Activated CD4-positive, alpha-beta T cell treated with anti-CD3 and anti-CD28 coated beads, Interleukin-2, amount 50 U/mL, for 48 hours (primary cell): ENCODE data around the gene RPLP1.

Experiments used
- DNase-seq, 2 experiments: peaks; one replicate each; pipeline ENCODE4 v3.0.0-alpha.2; 2020

The RPLP1 gene

DNA sequence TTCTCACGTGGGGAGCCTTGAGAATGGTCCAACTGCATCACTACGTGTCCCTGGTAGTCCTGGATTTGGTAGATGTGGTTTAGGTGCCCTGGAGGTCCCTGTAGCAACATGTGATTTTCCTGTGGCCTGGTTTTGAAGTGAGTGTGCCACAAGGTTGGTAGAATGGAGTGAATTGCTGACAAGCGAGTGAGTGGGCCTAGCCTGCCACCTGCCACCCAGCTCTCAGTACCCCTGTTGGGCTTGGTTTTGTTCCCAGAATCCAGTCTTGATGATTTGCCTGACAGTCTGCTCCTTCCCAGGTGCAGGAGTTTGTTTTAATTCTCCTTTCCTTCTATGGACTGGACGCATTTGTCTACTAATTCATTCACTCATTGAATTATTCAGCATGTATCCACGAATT is 19.4 kb downstream of the RPLP1 start:
- DNase-seq = no peak

DNA sequence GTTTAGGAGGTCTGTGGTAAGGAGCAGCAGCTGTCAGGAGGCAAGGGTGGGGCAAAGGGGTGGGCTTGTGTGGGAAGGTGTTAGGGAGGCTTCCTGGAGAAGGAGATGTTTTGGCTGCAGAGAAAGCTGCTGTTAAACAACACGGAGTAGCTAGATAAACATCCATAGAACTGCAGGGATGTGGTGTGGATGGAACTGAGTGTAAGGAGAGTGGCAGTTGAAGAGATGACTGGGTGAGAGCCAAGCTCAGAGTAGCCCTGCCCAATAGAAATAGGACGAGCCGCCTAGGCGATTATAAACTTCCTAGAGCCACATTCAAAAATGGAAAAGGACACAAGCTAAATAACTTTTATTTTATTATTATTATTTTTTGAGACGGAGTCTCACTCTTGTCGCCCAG is 19.9 kb downstream of the RPLP1 start:
- DNase-seq = no peak

DNA sequence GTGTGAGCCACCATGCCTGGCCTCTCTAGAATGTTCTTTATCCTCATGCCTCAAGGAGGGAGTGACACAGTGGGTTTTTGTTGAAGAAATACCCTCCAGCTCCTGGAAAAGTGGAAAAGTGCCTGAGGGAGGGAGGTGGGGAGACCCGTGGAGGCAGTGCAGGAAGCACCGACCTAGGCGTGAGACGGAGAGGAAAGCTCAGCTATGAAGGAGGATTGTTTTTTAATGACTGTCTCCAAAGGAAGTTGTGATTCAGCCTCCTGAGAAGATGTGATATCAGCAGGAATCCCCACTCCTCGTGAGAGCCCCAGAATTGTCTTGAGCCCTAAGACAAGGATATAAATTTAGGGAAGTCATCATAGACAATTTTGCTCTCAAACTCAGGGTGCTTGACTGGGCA is 21.7 kb downstream of the RPLP1 start:
- no peak for DNase-seq

DNA sequence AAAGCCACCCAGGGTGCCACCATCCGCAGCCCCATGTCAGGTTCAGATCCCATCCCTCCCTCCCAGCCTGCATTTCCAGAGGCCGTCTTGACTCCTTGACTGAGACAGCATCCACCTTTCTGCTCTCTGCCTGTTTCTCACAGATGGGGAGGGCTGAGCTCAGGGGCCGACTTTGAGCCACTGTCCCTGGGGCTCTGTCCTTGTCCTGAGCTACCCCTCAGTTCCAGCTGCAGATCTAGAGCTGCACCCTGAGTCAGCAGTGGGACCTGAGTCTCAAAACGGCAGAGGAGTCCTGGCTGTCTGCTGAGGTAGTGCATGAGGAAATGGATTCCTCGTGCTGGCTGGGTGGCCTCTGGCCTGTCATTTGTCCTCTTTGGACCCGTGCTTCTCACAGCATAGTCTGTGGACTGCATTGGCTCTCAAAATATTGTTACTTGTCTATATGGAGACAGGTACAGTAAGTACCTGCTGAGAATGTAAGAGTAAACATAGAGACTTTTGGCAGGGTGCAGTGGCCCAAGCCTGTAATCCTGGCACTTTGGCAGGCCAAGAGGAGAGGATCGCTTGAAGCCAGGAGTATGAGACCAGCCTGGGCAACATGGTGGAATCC is 22.3 kb downstream of the RPLP1 start:
- no peak for DNase-seq

DNA sequence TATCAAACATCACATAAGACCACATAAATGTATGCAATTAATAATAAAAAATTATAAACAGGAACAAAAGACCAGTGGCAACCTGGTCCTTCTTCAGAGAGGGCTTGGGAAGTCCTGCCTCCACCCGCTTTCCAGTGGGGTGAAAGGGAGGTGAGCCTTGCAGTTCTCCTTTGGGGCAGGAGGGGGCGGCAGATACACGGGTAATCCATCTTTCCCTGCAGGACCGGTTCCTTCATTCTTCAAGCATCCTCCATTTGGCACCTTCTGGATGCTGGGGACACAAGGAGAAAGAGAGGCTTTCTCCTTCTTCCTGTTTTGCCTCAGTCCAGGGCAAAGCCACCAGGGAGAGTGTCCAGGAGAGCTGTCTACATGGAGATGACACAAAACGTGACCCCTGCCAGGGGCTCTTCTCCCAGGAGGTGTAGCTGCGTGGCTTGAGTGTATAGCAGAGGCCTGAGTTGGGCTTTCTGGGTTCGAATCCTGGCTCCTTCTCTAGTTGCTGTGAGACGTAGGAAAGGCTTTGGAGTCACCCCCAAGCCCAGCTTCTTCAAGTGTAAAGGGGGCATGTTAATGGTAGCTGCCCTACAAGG is 23.2 kb downstream of the RPLP1 start:
- peak; percentile 84 to 85 for DNase-seq

DNA sequence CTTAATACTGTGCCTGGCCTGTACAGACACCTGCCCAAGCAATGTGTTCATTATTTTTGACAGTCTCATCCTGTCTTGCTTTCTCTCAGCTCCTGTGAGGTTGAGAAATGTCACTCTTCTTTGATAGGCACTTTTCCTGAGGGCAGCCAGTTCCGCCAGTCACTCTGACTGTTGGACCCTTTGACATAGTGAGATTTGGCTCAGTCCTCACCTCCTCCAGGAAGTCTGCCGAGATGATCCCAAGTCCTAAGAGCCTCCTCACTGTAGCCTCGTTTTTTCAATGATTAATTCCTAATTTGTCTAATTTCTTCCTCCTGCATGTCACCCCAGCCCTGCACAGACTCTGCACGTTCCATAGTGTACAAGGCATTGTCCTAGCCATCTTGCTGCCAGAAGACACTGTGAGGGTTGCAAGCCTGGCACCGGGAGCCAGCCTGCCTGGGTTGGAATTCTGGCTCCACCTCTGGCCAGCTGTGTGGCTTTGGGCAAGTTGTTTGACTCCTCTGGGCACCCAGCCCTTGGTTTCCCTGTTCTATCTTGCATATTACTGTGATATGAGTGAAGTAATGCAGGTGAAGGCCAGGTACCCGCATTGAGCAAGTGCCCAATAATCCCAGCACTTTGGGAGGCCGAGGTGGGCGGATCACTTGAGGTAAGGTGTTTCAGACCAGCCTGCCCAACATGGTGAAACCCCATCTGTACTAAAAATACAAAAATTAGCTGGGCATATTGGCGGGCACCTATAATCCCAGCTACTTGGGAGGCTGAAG is 24.3 kb downstream of the RPLP1 start:
- no peak for DNase-seq

DNA sequence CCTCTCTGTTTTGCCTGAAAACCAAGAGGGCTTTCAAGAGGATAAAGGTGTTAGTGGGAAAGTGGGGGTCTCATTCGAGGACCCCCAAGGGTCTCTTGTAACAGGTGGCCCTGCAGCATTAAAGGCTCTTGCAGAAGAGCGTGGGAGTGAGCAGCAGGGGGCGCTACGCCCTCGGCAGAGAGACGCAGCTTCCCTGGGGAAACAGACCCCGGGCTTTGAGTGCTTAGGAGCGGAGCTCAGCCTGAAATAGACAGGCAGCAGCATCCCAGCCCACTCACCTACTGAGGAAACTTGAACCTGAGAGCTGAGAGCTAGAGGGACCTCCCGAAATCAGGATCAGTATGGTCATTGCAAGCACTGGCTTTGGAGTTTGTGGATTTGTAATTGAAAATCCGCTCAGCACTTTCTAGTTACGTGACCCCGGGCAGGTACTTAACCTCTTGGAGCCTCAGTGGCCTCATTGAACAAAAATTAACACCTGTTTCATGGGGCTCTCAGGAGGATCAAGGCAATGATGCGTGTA is 25.7 kb downstream of the RPLP1 start:
- DNase-seq = peak; percentile 55 to 61

DNA sequence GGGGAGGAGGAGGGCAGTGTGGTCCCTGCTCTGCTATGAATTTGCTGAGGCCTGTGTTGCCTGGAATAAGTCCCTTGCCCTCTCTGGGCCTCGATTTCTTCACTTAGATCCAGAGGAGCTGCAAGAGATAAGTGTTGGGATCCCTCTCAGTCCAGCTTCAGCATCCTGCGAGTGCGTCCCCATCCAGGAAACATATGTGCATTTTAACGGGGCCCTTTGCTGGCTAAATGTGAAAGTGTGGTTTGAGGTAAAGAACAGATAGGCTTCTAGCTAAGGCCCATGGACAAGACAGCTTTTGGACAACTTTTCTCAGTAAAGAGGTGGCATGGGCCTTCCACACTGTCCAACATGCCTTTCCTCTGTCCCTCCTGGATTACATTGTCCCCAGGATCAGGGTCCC is 26.5 kb downstream of the RPLP1 start:
- DNase-seq = no peak

DNA sequence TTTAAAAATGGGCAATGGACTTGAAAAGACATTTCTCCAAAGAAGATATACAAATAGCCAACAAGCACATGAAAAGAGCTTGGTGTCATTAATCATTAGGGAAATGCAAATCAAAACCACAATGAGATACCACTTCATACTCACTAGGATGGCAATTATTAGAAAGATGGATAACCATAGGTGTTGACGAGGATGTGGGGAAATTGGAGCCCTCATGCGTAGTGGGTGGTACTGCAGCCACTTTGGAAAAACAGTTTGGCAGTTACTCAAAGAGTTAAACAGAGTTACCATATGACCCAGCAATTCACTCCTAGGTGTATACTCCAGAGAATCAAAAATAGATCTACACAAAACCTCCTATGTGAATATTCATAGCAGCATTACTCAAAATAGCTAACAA is 27.4 kb downstream of the RPLP1 start:
- DNase-seq = no peak

DNA sequence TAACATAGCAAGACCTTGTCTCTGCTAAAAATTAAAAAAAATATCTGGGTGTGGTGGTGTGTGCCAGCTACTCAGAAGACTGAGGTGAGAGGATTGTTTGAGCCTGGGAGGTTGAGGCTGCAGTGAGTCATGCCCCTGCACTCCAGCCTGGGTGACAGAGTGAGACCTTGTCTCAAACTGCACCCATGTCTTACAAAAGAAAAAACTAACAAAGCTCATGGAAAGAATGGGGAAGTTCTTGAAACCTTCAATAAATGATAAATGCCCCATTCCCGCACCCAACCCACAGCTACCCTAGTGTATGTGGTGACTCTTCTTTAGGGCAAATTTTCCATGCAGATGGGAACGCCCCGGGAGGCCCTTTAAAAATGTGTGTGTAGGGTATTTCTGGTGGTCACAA is 28.3 kb downstream of the RPLP1 start:
- no peak for DNase-seq

DNA sequence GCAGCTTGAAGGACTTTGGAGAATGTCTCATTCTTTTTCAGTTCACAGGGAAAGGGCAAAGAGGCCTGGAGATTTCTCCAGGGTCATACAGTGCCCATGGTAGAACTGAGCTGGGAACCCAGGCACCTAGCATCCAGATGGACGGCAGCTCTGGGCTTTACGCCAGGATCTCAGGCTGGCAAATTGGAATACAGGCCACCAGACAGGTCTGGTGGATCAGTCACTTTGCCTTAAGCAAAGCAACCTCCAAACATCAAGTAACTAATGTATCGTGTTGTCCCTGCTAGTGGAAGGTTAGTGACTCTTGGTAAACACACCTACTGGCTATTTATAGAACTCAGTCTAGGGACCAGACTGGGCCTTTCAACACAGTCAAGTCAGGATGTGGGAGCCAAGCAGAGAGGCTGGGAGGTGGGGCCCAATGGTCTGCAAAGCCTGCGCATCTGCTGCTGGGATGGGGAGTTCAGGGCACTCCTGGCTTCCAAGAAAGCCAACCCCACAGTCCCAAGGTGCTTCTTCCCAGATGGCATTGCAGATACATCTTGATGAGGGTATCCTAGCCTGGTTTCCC is 30.2 kb downstream of the RPLP1 start:
- no peak for DNase-seq

DNA sequence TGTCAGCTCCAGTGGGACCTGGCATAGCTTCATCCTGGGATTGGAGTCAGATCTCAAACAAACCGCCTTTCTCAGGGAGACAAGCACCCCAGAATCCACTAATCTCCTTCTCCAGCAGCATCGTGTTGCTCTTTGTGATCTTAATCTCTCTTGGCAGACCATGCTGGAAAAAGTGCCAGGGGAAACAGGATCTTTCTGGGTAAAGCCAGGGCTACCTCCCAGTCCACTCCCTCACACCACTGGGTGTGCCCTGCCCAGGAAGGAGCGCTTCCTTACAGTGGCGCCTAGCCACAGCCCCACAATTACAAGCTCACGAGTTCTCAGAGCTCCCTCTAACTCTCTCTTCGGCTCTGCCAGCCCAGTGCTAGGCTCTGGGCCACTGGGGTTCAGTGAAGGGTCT is 32.2 kb downstream of the RPLP1 start:
- no peak for DNase-seq

DNA sequence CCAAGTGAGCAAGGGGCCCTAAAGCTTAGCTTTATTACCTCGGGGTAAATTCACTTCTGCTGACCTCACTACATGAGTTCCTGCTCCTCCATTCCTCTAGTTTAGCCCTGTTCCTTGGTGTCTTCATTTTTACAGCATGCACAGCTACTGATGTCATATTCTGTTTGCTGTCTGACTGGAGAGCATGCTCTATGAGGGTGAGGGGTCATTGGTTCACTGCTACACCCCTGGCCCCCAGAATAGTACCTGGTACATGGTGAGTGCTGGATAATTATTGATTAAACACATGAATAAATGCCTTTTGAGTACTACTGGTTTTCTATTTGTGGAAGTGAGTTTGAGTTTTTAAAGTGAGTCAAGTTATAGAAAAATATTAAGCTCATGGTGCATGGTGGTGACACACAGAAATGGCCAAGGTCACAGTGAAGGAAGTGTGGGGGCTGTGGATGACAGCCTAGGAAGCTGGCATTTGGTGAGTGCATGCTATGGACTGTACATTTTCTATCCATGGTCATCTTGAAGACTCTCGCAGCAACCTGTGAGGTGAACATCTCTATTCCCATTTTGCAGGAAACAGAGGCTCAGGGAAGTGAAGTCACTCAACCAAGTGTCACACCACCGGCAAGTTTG is 34.0 kb downstream of the RPLP1 start:
- DNase-seq = no peak

DNA sequence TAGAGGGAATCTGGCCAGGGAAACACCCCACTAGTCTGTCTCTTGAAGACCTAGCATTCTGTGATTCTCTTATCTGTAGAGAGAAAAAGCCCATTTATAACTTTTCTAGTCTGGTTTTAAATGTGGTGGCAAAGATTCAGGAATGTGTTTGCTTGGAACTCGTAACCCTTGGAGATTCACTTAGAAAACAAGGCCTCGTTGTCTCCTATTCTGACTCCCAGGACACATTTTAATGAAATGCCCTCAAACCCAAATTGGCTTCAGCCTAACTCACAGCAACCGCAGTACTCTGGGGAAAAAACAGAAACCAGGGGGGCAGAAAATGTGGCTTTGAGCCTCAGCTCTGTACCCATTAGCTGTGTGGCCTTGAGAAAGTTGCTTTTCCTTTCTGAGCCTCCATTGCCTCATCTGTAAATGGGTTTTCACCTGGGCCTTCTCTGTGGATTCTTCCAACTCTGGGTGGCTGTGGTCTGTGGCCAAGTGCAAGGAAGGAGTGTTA is 36.5 kb downstream of the RPLP1 start:
- DNase-seq = no peak

DNA sequence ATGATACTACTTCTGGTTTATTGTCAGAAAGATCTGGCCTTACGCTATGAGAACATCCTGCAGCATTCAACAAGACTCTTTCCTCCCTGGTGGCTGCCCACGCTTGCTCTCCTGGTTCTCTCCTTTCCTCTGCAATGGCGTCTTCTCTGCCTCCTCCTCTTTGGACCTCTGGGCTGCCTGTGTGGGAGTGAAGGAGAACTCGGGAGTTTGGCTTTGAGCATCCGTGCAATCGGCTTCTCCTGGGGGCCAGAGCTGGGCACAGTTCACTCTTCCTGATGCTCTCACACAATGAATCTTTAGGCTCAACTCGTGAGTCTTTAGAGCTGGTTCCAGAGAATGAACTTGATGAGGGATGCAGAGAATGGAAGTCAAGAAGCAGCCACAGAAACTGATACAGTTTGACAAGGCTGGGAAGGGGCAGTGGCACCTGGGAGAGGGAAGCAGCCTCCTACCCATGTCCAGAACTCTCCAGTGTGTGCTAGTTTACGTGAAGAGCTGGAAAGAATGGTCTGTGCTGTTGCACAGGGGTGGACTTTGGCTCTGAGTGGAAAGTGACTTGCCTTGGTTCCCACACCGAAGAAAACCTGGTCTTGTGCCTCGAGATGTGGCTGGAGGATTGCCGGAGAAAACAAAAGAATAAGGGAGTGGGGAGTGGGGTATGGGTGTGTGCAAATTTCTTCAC is 37.9 kb downstream of the RPLP1 start:
- DNase-seq = no peak

DNA sequence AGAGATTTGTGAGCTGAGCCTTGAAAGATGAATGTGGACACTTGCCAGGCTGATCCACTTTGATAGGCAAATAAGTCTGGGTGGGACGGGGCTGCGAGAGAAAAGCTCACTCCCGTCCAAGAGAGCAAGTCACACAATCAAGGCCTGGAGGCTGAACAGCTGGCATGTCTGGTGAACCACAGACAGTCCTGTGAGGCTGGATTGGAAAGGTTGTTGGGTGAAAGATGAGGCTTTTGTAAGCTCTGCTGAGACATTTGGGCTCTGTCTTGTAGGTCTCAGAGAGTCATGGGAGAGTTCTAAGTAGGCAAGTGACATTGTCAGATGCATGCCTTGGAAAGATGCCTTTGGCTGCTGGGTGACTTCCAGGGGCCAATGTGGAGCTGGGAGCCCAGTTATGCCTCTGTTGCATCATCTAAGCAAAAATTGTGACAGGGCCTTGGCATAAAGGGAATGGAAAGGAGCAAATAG is 38.5 kb downstream of the RPLP1 start:
- no peak for DNase-seq

DNA sequence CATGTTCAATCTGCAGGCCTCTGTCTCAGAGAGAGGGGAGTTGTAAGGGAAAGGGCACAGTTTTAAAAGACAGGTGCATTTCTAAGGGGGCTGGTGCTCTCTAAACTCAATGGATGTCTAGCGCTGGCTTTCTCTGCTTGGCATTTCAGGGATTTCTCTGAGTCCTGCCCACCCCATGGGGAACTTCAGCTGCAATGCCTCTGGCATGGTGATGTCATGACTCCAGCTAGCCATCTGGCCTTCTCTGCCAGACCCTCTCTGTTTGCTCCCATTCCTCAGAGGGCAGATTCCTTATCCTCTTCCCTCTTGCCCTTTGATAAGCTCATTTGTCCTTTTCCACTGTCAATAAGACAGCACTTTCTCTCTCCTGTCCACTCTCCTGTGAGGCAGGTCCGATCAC is 40.8 kb downstream of the RPLP1 start:
- no peak for DNase-seq

DNA sequence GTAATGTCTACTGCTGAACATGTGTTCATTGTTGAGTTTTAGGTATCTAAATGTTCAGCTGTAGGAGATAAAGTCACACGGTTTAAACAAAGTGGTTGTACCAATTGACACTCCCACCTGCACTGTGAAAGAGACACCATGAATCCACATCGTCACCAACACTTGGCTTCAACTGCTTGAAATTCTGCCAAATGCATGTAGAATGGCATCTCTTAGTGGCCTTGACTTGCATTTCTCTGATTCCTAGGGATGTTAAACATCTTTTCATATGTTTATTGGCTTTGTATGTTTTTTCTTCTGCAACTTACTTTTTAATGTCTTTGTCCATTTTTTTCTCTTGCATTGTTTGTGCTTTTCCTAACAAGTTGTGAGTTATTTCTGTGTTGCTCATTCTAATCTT is 43.4 kb downstream of the RPLP1 start:
- DNase-seq = no peak

DNA sequence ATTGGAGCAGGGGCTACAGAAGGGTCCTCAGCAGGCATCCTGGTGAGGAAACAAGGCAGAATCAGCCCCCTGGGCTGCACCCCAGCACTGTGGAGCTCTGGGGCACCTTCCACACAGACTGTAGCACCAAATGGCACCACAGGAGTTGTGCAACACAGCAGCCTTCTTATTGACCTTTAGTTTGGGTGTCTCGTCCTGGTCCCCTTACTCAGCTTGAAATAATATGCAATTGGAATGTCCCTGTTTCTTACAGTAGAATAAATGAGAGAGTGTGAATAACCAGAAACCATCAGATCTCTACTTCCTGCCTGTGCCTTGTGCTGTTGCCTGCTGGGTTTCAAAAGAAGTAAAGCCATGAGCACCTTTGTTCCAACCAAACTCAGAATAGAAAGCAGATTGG is 44.5 kb downstream of the RPLP1 start:
- no peak for DNase-seq

DNA sequence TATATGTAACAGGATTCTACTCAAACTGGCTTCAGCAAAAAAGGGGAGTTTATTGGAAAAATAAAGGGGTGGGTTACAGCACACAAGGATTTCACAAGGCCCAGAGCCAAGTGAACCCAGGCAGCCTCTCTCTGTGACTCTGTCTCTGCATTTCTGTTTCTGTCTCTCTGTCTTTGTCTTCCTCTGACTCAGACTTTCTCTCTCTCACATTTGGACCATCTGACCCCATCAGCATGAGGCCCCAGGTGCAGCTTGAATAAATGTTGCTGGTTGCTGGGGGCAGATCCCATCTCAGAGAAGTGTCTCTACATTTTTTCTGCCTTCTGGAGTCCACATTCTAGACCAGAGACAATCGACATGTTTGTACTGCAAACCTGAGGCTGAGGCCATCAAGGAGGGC is 45.0 kb downstream of the RPLP1 start:
- DNase-seq = no peak

DNA sequence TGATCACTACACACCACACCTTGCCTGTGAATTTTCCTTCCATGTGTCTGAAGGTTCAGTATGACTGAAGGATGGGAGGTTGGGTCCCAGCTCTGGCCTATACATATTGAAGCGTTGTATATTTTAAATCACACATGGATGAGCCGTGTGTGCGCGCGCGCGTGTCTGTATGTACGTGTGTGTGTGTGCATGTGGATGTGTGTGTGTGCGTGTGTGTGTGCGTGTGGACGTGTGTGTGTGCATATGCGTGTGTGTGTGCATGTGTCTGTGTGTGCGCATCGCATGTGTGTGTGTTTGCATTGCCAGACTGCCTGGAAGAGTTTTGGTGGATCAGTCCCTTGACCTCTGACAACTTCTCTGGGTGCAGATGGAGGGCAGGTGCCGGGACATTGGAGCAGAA is 45.7 kb downstream of the RPLP1 start:
- DNase-seq = no peak

DNA sequence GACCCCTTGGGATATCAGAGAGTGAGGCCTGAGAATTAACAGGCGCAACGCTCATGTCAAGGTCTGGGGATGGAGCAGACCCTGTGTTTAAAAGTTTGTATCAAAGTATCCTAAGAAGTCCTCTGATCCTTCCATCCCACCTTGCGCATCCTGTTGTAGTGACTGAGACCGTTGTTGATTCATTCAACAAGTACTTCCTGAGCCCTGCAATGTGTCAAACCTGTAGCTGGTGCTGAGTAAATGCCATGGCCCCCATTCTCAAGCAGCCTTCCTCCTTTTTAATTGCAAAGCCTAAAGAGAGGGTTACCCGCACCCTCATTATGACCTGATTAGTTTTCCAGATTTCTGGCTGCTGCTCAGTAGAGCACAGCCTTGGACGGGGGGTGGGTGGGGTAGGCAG is 46.4 kb downstream of the RPLP1 start:
- no peak for DNase-seq
